Caco-2 (cell line): ENCODE measurements around the gene DDR2. TPM values are rescaled to one million over a fixed set of nuclear protein-coding genes. Genes with fewer than 3 reads are reported as not detected.
A peak's percentile ranks its signal among the peaks of the same experiment; 100 is the strongest.
"Not testable (repeated sequence)": the region's sequence is repeated elsewhere in the genome, so short reads cannot be mapped to it uniquely, and the experiment has no call there.

ENCODE experiments used
- BruUV-seq: library from RNA; stranded (reverse); fragments of 400-500 nt; replicated peaks from 2 replicates; lab custom pipeline; 2021; lab: Mats Ljungman, UMichigan
- CTCF ChIA-PET: fragments of 300-600 bp; sonication (Branson Sonifier 250); formaldehyde crosslinking; loops from one replicate; lab custom pipeline; 2022; ENCODE audit warnings: antibody characterized with exemption; lab: Charles Lee
- POLR2A ChIA-PET: fragments of 300-600 bp; sonication (Branson Sonifier 250); formaldehyde crosslinking; loops from one replicate; lab custom pipeline; 2022; ENCODE audit warnings: antibody characterized with exemption; lab: Charles Lee
- DNase-seq, 2 experiments: peaks; one replicate each; pipeline versions ENCODE4 v3.0.0 to v3.0.0-alpha.2; 2020 to 2022
- H3K27me3 ChIP-seq: replicated peaks from 2 replicates; pipeline ENCODE4 v1.6.0; 2011; ENCODE audit warnings: low read length; ENCODE audit not compliant: control insufficient read depth, insufficient read depth
- H3K36me3 ChIP-seq: 2 replicates; pipeline ENCODE4 v1.5.1; 2011; ENCODE audit warnings: low read length; ENCODE audit not compliant: control insufficient read depth, insufficient read depth
- H3K4me1 ChIP-seq: fragments of 250-450 bp; sonication (Bioruptor Pico); 2 replicates; pipeline ENCODE4 v1.5.1; 2020; ENCODE audit warnings: mild to moderate bottlenecking
- H3K4me3 ChIP-seq: 2 replicates; pipeline ENCODE4 v1.5.1; 2011; ENCODE audit warnings: low read depth, mild to moderate bottlenecking, control low read depth, low read length
- H3K9me3 ChIP-seq: fragments of 250-450 bp; sonication (Bioruptor Pico); 2 replicates; pipeline ENCODE4 v1.5.1; 2020; ENCODE audit warnings: mild to moderate bottlenecking, moderate library complexity
- H3K27ac Mint-ChIP-seq: one replicate; pipeline ENCODE4 v1.8.0; 2022; ENCODE audit warnings: mixed read lengths; ENCODE audit not compliant: unreplicated experiment
- H3K27me3 Mint-ChIP-seq: one replicate; pipeline ENCODE4 v1.8.0; 2022; ENCODE audit warnings: mixed read lengths; ENCODE audit not compliant: insufficient read depth, unreplicated experiment
- H3K36me3 Mint-ChIP-seq: one replicate; pipeline ENCODE4 v1.8.0; 2022; ENCODE audit warnings: mild to moderate bottlenecking, mixed read lengths; ENCODE audit not compliant: insufficient read depth, unreplicated experiment
- H3K4me1 Mint-ChIP-seq: one replicate; pipeline ENCODE4 v1.8.0; 2022; ENCODE audit warnings: low read depth, mixed read lengths; ENCODE audit not compliant: unreplicated experiment
- H3K4me3 Mint-ChIP-seq: one replicate; pipeline ENCODE4 v1.8.0; 2022; ENCODE audit warnings: mild to moderate bottlenecking, moderate library complexity, mixed read lengths; ENCODE audit not compliant: unreplicated experiment
- H3K9me3 Mint-ChIP-seq: one replicate; pipeline ENCODE4 v1.8.0; 2022; ENCODE audit warnings: mixed read lengths; ENCODE audit not compliant: unreplicated experiment
- intact Hi-C: fragments of 100-400 bp; cut with micrococcal nuclease; formaldehyde crosslinking; loops from one replicate; pipeline ENCODE4 v1.10.0; 2022; ENCODE audit not compliant: unreplicated experiment
- total RNA-seq: library from RNA; stranded (reverse); gene quantifications from 2 replicates; pipeline ENCODE4 v1.2.3, GENCODE V29; 2022
- TF ChIP-seq, protein P1 (sequence below), 2 experiments: fragments of 200-600 bp in 1 of 2; IDR thresholded peaks; 1 replicate in 1 of 2; 2 replicates in 1 of 2; pipeline versions ENCODE4 v1.5.1 to v1.8.0; 2011 to 2022; ENCODE audit warnings: antibody characterized with exemption in 1 of 2, control low read depth in 1 of 2, inconsistent platforms in 1 of 2, low read depth in 1 of 2, low read length in 1 of 2, mild to moderate bottlenecking in 1 of 2, moderate library complexity in 1 of 2; ENCODE audit not compliant: insufficient read depth in 1 of 2, severe bottlenecking in 1 of 2, unreplicated experiment in 1 of 2

Gene DDR2
- total RNA-seq, 1 experiment from 2014 or later, result 0.73 TPM

DNA sequence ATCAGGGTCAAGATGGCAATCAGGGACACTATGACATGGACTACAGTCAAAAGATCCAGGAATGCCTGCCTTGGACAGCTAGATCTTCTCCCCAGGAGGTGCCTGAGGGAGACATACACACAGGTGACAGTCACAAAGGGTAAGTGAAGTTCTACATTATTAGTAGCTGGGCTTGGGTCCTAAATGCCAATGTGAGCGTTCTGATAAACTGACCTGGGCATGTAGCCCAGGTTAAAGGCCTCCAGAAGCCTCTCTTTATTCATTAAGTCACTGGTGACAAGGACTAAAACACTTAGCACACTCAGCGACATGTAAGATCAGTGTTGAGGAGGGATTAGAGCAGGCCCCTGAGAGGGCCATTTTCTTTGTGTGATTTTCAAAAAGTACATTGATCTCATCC, 109.3 kb downstream of the DDR2 start:
- H3K27me3 Mint-ChIP-seq, result no peaks in the 10 kb centered on the region
- TF ChIP-seq, protein P1, sequence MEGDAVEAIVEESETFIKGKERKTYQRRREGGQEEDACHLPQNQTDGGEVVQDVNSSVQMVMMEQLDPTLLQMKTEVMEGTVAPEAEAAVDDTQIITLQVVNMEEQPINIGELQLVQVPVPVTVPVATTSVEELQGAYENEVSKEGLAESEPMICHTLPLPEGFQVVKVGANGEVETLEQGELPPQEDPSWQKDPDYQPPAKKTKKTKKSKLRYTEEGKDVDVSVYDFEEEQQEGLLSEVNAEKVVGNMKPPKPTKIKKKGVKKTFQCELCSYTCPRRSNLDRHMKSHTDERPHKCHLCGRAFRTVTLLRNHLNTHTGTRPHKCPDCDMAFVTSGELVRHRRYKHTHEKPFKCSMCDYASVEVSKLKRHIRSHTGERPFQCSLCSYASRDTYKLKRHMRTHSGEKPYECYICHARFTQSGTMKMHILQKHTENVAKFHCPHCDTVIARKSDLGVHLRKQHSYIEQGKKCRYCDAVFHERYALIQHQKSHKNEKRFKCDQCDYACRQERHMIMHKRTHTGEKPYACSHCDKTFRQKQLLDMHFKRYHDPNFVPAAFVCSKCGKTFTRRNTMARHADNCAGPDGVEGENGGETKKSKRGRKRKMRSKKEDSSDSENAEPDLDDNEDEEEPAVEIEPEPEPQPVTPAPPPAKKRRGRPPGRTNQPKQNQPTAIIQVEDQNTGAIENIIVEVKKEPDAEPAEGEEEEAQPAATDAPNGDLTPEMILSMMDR (IDR thresholded peaks at IDR 0.05; ENCODE audit: insufficient read depth in 1 of 2, low read depth in 1 of 2, low read length in 1 of 2, severe bottlenecking in 1 of 2, unreplicated experiment in 1 of 2), result no peak
- H3K4me1 Mint-ChIP-seq, result no peaks in the 10 kb centered on the region
- Histone ChIP-seq H3K9me3 (no peaks in the 10 kb centered on the region), H3K4me1 (no peaks in the 10 kb centered on the region), H3K36me3 (no peaks in the 10 kb centered on the region), H3K27me3 (no peaks in the 10 kb centered on the region), H3K4me3 (no peak overlapping the region)
- no peaks in the 10 kb centered on the region for H3K36me3 Mint-ChIP-seq
- no peaks in the 10 kb centered on the region for H3K9me3 Mint-ChIP-seq
- ChIA-PET POLR2A (no interaction called here), CTCF (no interaction called here)
- H3K4me3 Mint-ChIP-seq, result no peak overlapping the region
- H3K27ac Mint-ChIP-seq, result no peak overlapping the region
- BruUV-seq, result no TSS peak
- no peak for DNase-seq
- intact Hi-C loops, result no loop called here

DNA sequence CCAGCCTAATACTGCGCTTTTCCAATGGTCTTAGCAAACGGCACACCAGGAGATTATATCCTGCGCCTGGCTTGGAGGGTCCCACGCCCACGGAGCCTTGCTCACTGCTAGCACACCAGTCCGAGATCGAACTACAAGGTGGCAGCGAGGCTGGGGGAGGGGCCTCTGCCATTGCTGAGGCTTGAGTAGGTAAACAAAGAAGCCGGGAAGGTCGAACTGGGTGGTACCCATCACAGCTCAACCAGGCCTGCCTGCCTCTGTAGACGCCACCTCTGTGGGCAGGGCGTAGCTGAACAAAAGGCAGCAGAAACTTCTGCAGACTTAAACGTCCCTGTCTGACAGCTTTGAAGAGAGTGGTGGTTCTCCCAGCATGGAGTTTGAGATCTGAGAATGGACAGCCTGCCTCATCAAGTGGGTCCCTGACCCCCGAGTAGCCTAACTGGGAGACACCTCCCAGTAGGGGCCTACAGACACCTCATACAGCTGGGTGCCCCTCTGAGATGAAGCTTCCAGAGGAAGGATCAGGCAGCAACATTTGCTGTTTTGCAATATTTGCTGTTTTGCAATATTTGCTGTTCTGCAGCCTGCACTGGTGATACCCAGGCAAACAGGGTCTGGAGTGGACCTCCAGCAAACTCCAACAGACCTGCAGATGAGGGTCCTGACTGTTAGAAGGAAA, 114.1 kb downstream of the DDR2 start:
- H3K36me3 Mint-ChIP-seq, H3K27ac Mint-ChIP-seq, H3K27me3 ChIP-seq, H3K27me3 Mint-ChIP-seq, POLR2A ChIA-PET, H3K4me1 ChIP-seq, intact Hi-C loops, H3K36me3 ChIP-seq, H3K4me1 Mint-ChIP-seq, H3K4me3 Mint-ChIP-seq, H3K4me3 ChIP-seq, H3K9me3 ChIP-seq, H3K9me3 Mint-ChIP-seq, BruUV-seq, CTCF ChIA-PET: not testable (repeated sequence)
- peak in 1 of 2 experiments; percentile 18 for DNase-seq

DNA sequence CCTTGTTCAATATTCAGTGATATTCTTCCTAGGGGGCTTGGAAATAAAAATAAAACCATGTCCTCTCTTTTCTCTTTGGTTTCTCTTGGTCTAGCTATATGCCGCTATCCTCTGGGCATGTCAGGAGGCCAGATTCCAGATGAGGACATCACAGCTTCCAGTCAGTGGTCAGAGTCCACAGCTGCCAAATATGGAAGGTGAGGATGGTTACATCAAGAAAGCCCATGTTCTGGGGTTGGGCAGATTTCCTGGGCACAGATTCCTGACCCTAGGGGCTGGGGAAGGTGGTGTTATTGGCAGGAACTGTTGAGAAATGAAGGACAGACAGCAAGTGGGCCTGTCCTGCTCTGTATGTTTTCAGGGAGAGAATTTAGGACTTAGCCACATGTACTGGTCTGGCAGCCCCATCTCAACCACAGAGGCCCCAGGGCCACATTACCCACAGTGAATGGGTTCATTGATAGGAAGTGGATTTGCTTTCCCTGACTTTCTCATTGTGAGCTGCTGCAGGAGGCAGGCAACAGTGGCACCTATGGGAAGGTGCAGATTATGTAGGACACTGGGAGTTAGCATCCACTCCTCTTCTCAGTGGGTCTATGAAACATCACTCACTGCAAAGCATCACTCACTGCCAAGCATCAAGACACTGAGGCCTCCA, 120.9 kb downstream of the DDR2 start:
- CTCF ChIA-PET, result no interaction called here
- intact Hi-C loops, result no loop called here
- no peak for DNase-seq
- TF ChIP-seq, protein P1 (IDR thresholded peaks at IDR 0.05; ENCODE audit: insufficient read depth in 1 of 2, low read depth in 1 of 2, low read length in 1 of 2, severe bottlenecking in 1 of 2, unreplicated experiment in 1 of 2), result no peak
- no peaks in the 10 kb centered on the region for H3K27me3 Mint-ChIP-seq
- no peaks in the 10 kb centered on the region for H3K36me3 ChIP-seq
- no peak overlapping the region for H3K27ac Mint-ChIP-seq
- H3K4me1 Mint-ChIP-seq, result no peaks in the 10 kb centered on the region
- POLR2A ChIA-PET, result no interaction called here
- no peaks in the 10 kb centered on the region for H3K9me3 ChIP-seq
- H3K4me3 Mint-ChIP-seq, result no peak overlapping the region
- no peaks in the 10 kb centered on the region for H3K27me3 ChIP-seq
- no TSS peak for BruUV-seq
- H3K9me3 Mint-ChIP-seq, result no peaks in the 10 kb centered on the region
- H3K4me1 ChIP-seq, result no peaks in the 10 kb centered on the region
- H3K36me3 Mint-ChIP-seq, result no peaks in the 10 kb centered on the region
- H3K4me3 ChIP-seq, result no peak overlapping the region
